ENCODE measurements around the gene PTPRG.
"Not testable (repeated sequence)": the region's sequence is repeated elsewhere in the genome, so short reads cannot be mapped to it uniquely, and the experiment has no call there.

PTPRG gene

GRCh38 chr3:61561374-61562041 lies at the start of gene PTPRG:
PTPRG (plus strand) TSS chr3:61561571; CDS start chr3:61562288, 717 bp downstream.
- DNase-seq, result peak; percentile 96

GRCh38 chr3:61518590-61518989 lies 42.8 kb upstream of the PTPRG start:
- no peak for DNase-seq

GRCh38 chr3:61520966-61521628 lies 40.3 kb upstream of the PTPRG start:
- DNase-seq, result no peak

- DNase-seq, result no peak
These were observed 39.3 kb upstream of the PTPRG start for GRCh38 chr3:61522060-61522459.

GRCh38 chr3:61522626-61523025 lies 38.7 kb upstream of the PTPRG start:
- DNase-seq, result no peak

- DNase-seq, result no peak
These were observed 36.4 kb upstream of the PTPRG start for GRCh38 chr3:61524933-61525332.

- no peak for DNase-seq
These were observed 35.1 kb upstream of the PTPRG start for GRCh38 chr3:61526308-61526707.

- no peak for DNase-seq
These were observed 34.4 kb upstream of the PTPRG start for GRCh38 chr3:61527011-61527410.

GRCh38 chr3:61530355-61530754 lies 31.0 kb upstream of the PTPRG start:
- no peak for DNase-seq

GRCh38 chr3:61531528-61531927 lies 29.8 kb upstream of the PTPRG start:
- no peak for DNase-seq

GRCh38 chr3:61532739-61533500 lies 28.5 kb upstream of the PTPRG start:
- no peak for DNase-seq

GRCh38 chr3:61535826-61536225 lies 25.5 kb upstream of the PTPRG start:
- DNase-seq, result no peak

GRCh38 chr3:61537366-61537765 lies 24.0 kb upstream of the PTPRG start:
- DNase-seq, result no peak

GRCh38 chr3:61538486-61538885 lies 22.9 kb upstream of the PTPRG start:
- no peak for DNase-seq

- no peak for DNase-seq
These were observed 19.7 kb upstream of the PTPRG start for GRCh38 chr3:61541694-61542093.

GRCh38 chr3:61545716-61546115 lies 15.7 kb upstream of the PTPRG start:
- DNase-seq, result no peak

- DNase-seq, result no peak
These were observed 13.7 kb upstream of the PTPRG start for GRCh38 chr3:61547625-61548024.

- DNase-seq, result not testable (repeated sequence)
These were observed 8.7 kb upstream of the PTPRG start for GRCh38 chr3:61552704-61553103.

GRCh38 chr3:61559136-61559731 lies 2.1 kb upstream of the PTPRG start:
- no peak for DNase-seq

GRCh38 chr3:61560517-61561373 lies 626 bp upstream of the PTPRG start:
- DNase-seq, result peak; percentile 88

GRCh38 chr3:61562042-61562720 lies 810 bp downstream of the PTPRG start:
- peak; percentile 73 for DNase-seq
